ENCODE data around the gene REV3L. TPM values are rescaled to one million over a fixed set of nuclear protein-coding genes. Genes with fewer than 3 reads are reported as not detected.

Gene REV3L
- total RNA-seq, 1 donor from 2014 or later: 23.0 TPM

- Histone ChIP-seq H3K9ac (ENCODE audit: low read length) (no peak overlapping the region), H3K9me3 (ENCODE audit: insufficient read depth, low read depth, low read length) (no peaks in the 10 kb centered on the region), H3K36me3 (ENCODE audit: insufficient read depth, low read length) (no peaks in the 10 kb centered on the region), H3K4me3 (ENCODE audit: insufficient read depth, low read depth, low read length) (no peak overlapping the region), H3K4me2 (ENCODE audit: low read length) (no peak overlapping the region), H2AFZ (ENCODE audit: low read depth, low read length) (no peak overlapping the region), H3K4me1 (ENCODE audit: insufficient read depth, low read length) (peaks cover 10% of the 10 kb centered on the region), H3K79me2 (ENCODE audit: insufficient read depth, low read length) (peaks cover 25% of the 10 kb centered on the region), H3K27ac (ENCODE audit: low read depth, low read length) (no peak overlapping the region), H4K20me1 (ENCODE audit: insufficient read depth, low read length) (peaks cover 7% of the 10 kb centered on the region), H3K27me3 (ENCODE audit: insufficient read depth, low read length) (no peaks in the 10 kb centered on the region)
- peaks cover 21% of the 10 kb centered on the region for H3K4me1 Mint-ChIP-seq (ENCODE audit: low read depth, unreplicated experiment)
- no peak for DNase-seq (ENCODE audit: low read depth)
- peaks cover 4% of the 10 kb centered on the region for H3K36me3 Mint-ChIP-seq (ENCODE audit: low read depth, unreplicated experiment)
- H3K9me3 Mint-ChIP-seq (ENCODE audit: unreplicated experiment): no peaks in the 10 kb centered on the region
- H3K4me3 Mint-ChIP-seq (ENCODE audit: unreplicated experiment): no peak overlapping the region
- no peak for FAIRE-seq
- H3K27ac Mint-ChIP-seq (ENCODE audit: unreplicated experiment): no peak overlapping the region
- H3K27me3 Mint-ChIP-seq (ENCODE audit: low read depth, unreplicated experiment): no peaks in the 10 kb centered on the region
- TF ChIP-seq CTCF (IDR thresholded peaks at IDR 0.05; ENCODE audit: insufficient read depth, low read depth, low read length) (no peak), EZH2 (IDR thresholded peaks at IDR 0.05; ENCODE audit: insufficient read depth, low read length) (no peak)
These were observed 16.3 kb upstream of the REV3L start for GRCh38 chr6:111499269-111499793.

GRCh38 chr6:111494951-111495635 is 12.1 kb upstream of the REV3L start:
- no peak for FAIRE-seq
- Mint-ChIP-seq H3K27ac (ENCODE audit: unreplicated experiment) (no peak overlapping the region), H3K9me3 (ENCODE audit: unreplicated experiment) (no peaks in the 10 kb centered on the region), H3K4me3 (ENCODE audit: unreplicated experiment) (no peak overlapping the region), H3K27me3 (ENCODE audit: low read depth, unreplicated experiment) (no peaks in the 10 kb centered on the region), H3K36me3 (ENCODE audit: low read depth, unreplicated experiment) (no peaks in the 10 kb centered on the region), H3K4me1 (ENCODE audit: low read depth, unreplicated experiment) (peaks cover 7% of the 10 kb centered on the region)
- no peak for DNase-seq (ENCODE audit: low read depth)
- H3K9ac ChIP-seq (ENCODE audit: low read length): no peak overlapping the region
- no peak overlapping the region for H3K4me2 ChIP-seq (ENCODE audit: low read length)
- peaks cover 7% of the 10 kb centered on the region for H4K20me1 ChIP-seq (ENCODE audit: insufficient read depth, low read length)
- no peaks in the 10 kb centered on the region for H3K9me3 ChIP-seq (ENCODE audit: insufficient read depth, low read depth, low read length)
- H2AFZ ChIP-seq (ENCODE audit: low read depth, low read length): no peak overlapping the region
- H3K27me3 ChIP-seq (ENCODE audit: insufficient read depth, low read length): no peaks in the 10 kb centered on the region
- H3K4me3 ChIP-seq (ENCODE audit: insufficient read depth, low read depth, low read length): no peak overlapping the region
- H3K36me3 ChIP-seq (ENCODE audit: insufficient read depth, low read length): no peaks in the 10 kb centered on the region
- H3K79me2 ChIP-seq (ENCODE audit: insufficient read depth, low read length): peaks cover 35% of the 10 kb centered on the region
- H3K4me1 ChIP-seq (ENCODE audit: insufficient read depth, low read length): no peaks in the 10 kb centered on the region
- TF ChIP-seq EZH2 (IDR thresholded peaks at IDR 0.05; ENCODE audit: insufficient read depth, low read length) (no peak), CTCF (IDR thresholded peaks at IDR 0.05; ENCODE audit: insufficient read depth, low read depth, low read length) (no peak)
- H3K27ac ChIP-seq (ENCODE audit: low read depth, low read length): no peak overlapping the region

- Histone ChIP-seq H3K27me3 (ENCODE audit: insufficient read depth, low read length) (no peaks in the 10 kb centered on the region), H2AFZ (ENCODE audit: low read depth, low read length) (no peak overlapping the region), H4K20me1 (ENCODE audit: insufficient read depth, low read length) (no peaks in the 10 kb centered on the region), H3K4me3 (ENCODE audit: insufficient read depth, low read depth, low read length) (no peak overlapping the region), H3K36me3 (ENCODE audit: insufficient read depth, low read length) (no peaks in the 10 kb centered on the region), H3K9me3 (ENCODE audit: insufficient read depth, low read depth, low read length) (no peaks in the 10 kb centered on the region), H3K79me2 (ENCODE audit: insufficient read depth, low read length) (peaks cover 50% of the 10 kb centered on the region), H3K4me2 (ENCODE audit: low read length) (no peak overlapping the region), H3K27ac (ENCODE audit: low read depth, low read length) (no peak overlapping the region), H3K9ac (ENCODE audit: low read length) (no peak overlapping the region), H3K4me1 (ENCODE audit: insufficient read depth, low read length) (no peaks in the 10 kb centered on the region)
- no peak overlapping the region for H3K4me3 Mint-ChIP-seq (ENCODE audit: unreplicated experiment)
- TF ChIP-seq CTCF (IDR thresholded peaks at IDR 0.05; ENCODE audit: insufficient read depth, low read depth, low read length) (no peak), EZH2 (IDR thresholded peaks at IDR 0.05; ENCODE audit: insufficient read depth, low read length) (no peak)
- no peaks in the 10 kb centered on the region for H3K9me3 Mint-ChIP-seq (ENCODE audit: unreplicated experiment)
- H3K27ac Mint-ChIP-seq (ENCODE audit: unreplicated experiment): no peak overlapping the region
- no peaks in the 10 kb centered on the region for H3K27me3 Mint-ChIP-seq (ENCODE audit: low read depth, unreplicated experiment)
- DNase-seq (ENCODE audit: low read depth): no peak
- FAIRE-seq: no peak
- H3K4me1 Mint-ChIP-seq (ENCODE audit: low read depth, unreplicated experiment): peaks cover 11% of the 10 kb centered on the region
- H3K36me3 Mint-ChIP-seq (ENCODE audit: low read depth, unreplicated experiment): no peaks in the 10 kb centered on the region
These were observed 9.5 kb upstream of the REV3L start for GRCh38 chr6:111492499-111492898.
